Vagina (tissue), 2 donors: ENCODE data around the gene SLC5A1.
"Not testable (repeated sequence)": the region's sequence is repeated elsewhere in the genome, so short reads cannot be mapped to it uniquely, and the experiment has no call there.

Source experiments
- CTCF ChIP-seq, 3 experiments: fragments of 450-650 bp in 2 of 3; fragments of 200-600 bp in 1 of 3; sonication (generic) in 1 of 3; IDR thresholded peaks; one replicate each; pipeline ENCODE4 v1.5.1; 2017 to 2019; ENCODE audit warnings: antibody characterized with exemption in 3 of 3, mild to moderate bottlenecking in 2 of 3, moderate library complexity in 2 of 3
- POLR2AphosphoS5 ChIP-seq, 2 donors: sonication (generic); formaldehyde crosslinking; IDR thresholded peaks; one replicate each; pipeline ENCODE4 v1.9.0; 2017; ENCODE audit warnings: antibody characterized with exemption in 2 of 2, mild to moderate bottlenecking in 2 of 2, low read depth in 1 of 2; ENCODE audit not compliant: insufficient read depth in 1 of 2

DNA sequence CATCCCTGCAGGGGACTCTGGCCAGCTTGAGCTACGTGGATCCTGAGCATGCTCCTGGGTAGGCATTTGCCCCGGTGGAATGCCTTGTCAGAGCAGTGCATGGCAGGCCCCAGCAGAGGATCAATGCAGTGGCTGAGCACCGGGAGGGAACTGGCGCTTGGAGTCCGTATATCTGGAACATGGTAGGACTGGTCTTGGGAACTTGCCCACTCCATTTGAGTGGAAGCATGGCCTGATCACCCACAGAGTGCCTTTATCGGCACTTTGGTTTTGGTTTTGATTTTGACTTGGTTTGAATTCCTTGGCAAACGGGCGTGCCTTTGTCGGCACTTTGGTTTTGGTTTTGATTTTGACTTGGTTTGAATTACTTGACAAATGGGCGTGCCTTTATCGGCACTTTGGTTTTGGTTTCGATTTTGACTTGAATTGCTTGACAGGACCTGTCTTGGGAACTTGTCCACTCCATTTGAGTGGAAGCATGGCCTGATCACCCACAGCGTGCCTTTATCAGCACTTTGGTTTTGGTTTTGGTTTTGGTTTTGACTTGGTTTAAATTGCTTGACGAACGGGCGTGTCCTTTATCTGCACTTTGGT, 94.8 kb downstream of the SLC5A1 start:
- TF ChIP-seq CTCF (IDR thresholded peaks at IDR 0.05); POLR2AphosphoS5 (IDR thresholded peaks at IDR 0.05; ENCODE audit: insufficient read depth in 1 of 2, low read depth in 1 of 2): not testable (repeated sequence)
